ENCODE results near the gene C17orf114.

C17orf114 gene

GRCh38 chr17:4751932-4752331, 50.2 kb downstream of the C17orf114 start:
- POLR2A ChIA-PET: no interaction called here
- TF ChIP-seq, protein P1, sequence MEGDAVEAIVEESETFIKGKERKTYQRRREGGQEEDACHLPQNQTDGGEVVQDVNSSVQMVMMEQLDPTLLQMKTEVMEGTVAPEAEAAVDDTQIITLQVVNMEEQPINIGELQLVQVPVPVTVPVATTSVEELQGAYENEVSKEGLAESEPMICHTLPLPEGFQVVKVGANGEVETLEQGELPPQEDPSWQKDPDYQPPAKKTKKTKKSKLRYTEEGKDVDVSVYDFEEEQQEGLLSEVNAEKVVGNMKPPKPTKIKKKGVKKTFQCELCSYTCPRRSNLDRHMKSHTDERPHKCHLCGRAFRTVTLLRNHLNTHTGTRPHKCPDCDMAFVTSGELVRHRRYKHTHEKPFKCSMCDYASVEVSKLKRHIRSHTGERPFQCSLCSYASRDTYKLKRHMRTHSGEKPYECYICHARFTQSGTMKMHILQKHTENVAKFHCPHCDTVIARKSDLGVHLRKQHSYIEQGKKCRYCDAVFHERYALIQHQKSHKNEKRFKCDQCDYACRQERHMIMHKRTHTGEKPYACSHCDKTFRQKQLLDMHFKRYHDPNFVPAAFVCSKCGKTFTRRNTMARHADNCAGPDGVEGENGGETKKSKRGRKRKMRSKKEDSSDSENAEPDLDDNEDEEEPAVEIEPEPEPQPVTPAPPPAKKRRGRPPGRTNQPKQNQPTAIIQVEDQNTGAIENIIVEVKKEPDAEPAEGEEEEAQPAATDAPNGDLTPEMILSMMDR (IDR thresholded peaks at IDR 0.05; ENCODE audit: control extremely low read depth, extremely low read depth, low read depth, missing control alignments): no peak
- DNase-seq (ENCODE audit: extremely low spot score): no peak
- CTCF ChIA-PET: no interaction called here
